HepG2 (cell line): ENCODE measurements around the gene LRRC3B. TPM values are rescaled to one million over a fixed set of nuclear protein-coding genes. Genes with fewer than 3 reads are reported as not detected.

Source experiments
- ATAC-seq: fragments of 200-7000 bp; cut with Tn5 transposase; 3 replicates; pipeline ENCODE4 v1.9.1; 2020; ENCODE audit warnings: mild to moderate bottlenecking, moderate library complexity
- BruUV-seq: library from RNA; stranded (reverse); fragments of 400-500 nt; replicated peaks from 2 replicates; lab custom pipeline; 2021; lab: Mats Ljungman, UMichigan
- CTCF ChIA-PET: fragments of 300-600 bp; formaldehyde crosslinking; extraction: SDS; loops from one replicate; lab custom pipeline; 2021; ENCODE audit warnings: low total read pairs, inconsistent platforms, low intra/inter-chr PET ratio; lab: Yijun Ruan, JAX
- POLR2A ChIA-PET: fragments of 350-600 bp; sonication (Branson Sonifier 250); formaldehyde crosslinking; loops from one replicate; lab custom pipeline; 2020; ENCODE audit warnings: antibody characterized with exemption, inconsistent platforms; lab: Yijun Ruan, JAX
- DNase-seq: peaks from one replicate; pipeline ENCODE4 v3.0.0-alpha.2; 2015; ENCODE audit warnings: low spot score
- FAIRE-seq: peaks from 3 replicates; lab custom pipeline; 2011; peaks lifted over from hg19 to GRCh38; lab: Jason Lieb, UNC
- H2AFZ ChIP-seq: one replicate; pipeline ENCODE4 v1.6.1; 2011; ENCODE audit warnings: low read length, inconsistent platforms
- H3K27ac ChIP-seq: fragments of 300-600 bp; 3 replicates; pipeline ENCODE4 v1.8.0; 2011; ENCODE audit warnings: mixed run types, mild to moderate bottlenecking, mixed read lengths, low read length, inconsistent platforms; ENCODE audit not compliant: insufficient read depth; ENCODE audit errors: extremely low read length
- H3K27me3 ChIP-seq, 2 experiments: fragments of 200-600 bp in 1 of 2; 2 replicates in 1 of 2; 3 replicates in 1 of 2; pipeline versions ENCODE4 v1.6.0 to v1.8.0; 2011; ENCODE audit warnings: low read length in 2 of 2, mild to moderate bottlenecking in 2 of 2, moderate library complexity in 2 of 2, inconsistent platforms in 1 of 2; ENCODE audit not compliant: insufficient read depth in 2 of 2, control insufficient read depth in 1 of 2
- H3K36me3 ChIP-seq, 2 experiments: fragments of 200-600 bp in 1 of 2; replicated peaks in 1 of 2; 2 replicates in 1 of 2; 3 replicates in 1 of 2; pipeline versions ENCODE4 v1.5.1 to v1.8.0; 2011; ENCODE audit warnings: low read length in 2 of 2, inconsistent platforms in 1 of 2; ENCODE audit not compliant: insufficient read depth in 2 of 2, control insufficient read depth in 1 of 2
- H3K4me1 ChIP-seq: 2 replicates; pipeline ENCODE4 v1.5.1; 2012; ENCODE audit warnings: low read length, inconsistent platforms; ENCODE audit not compliant: insufficient read depth
- H3K4me2 ChIP-seq: 2 replicates; pipeline ENCODE4 v1.6.0; 2011; ENCODE audit warnings: low read depth, low read length, inconsistent platforms
- H3K4me3 ChIP-seq, 3 experiments: fragments of 200-600 bp in 1 of 3; sonication (generic), shearing (Covaris generic) in 1 of 3; replicated peaks in 1 of 3; 2 replicates each; pipeline ENCODE4 v1.5.1; 2011 to 2016; ENCODE audit warnings: low read length in 3 of 3, inconsistent platforms in 2 of 3, low read depth in 2 of 3, mild to moderate bottlenecking in 2 of 3, control low read depth in 1 of 3, mixed read lengths in 1 of 3; ENCODE audit not compliant: insufficient read depth in 1 of 3
- H3K79me2 ChIP-seq: one replicate; pipeline ENCODE4 v1.6.1; 2011; ENCODE audit warnings: low read length, inconsistent platforms; ENCODE audit not compliant: insufficient read depth
- H3K9ac ChIP-seq: 2 replicates; pipeline ENCODE4 v1.6.0; 2011; ENCODE audit warnings: mild to moderate bottlenecking, low read depth, low read length, inconsistent platforms; ENCODE audit not compliant: insufficient read depth
- H3K9me3 ChIP-seq: 2 replicates; pipeline ENCODE4 v1.5.1; 2012; ENCODE audit warnings: mild to moderate bottlenecking, low read length
- H4K20me1 ChIP-seq: 2 replicates; pipeline ENCODE4 v1.6.0; 2011; ENCODE audit warnings: inconsistent platforms, mild to moderate bottlenecking, low read length, moderate library complexity; ENCODE audit not compliant: insufficient read depth
- CSRNP2 ChIP-seq: sonication (generic); formaldehyde crosslinking; conservative IDR thresholded peaks from 2 replicates; pipeline ENCODE4 v1.8.0; 2022; ENCODE audit warnings: low read depth, missing genetic modification reagents
- HMG20B ChIP-seq: conservative IDR thresholded peaks from 2 replicates; pipeline ENCODE4 v1.6.1; 2016; ENCODE audit warnings: missing genetic modification reagents, missing compliant biosample characterization
- KLF12 ChIP-seq: sonication (generic); formaldehyde crosslinking; IDR thresholded peaks from 2 replicates; pipeline ENCODE4 v1.4.0; 2020; ENCODE audit warnings: missing genetic modification reagents, borderline replicate concordance
- NR2F2 ChIP-seq: IDR thresholded peaks from 2 replicates; pipeline ENCODE4 v1.6.1; 2012; ENCODE audit warnings: low read depth, inconsistent platforms, borderline replicate concordance
- SNAPC4 ChIP-seq: sonication (generic); formaldehyde crosslinking; IDR thresholded peaks from 2 replicates; pipeline ENCODE4 v1.4.0; 2020; ENCODE audit warnings: mild to moderate bottlenecking, missing genetic modification reagents
- SRF ChIP-seq: IDR thresholded peaks from 2 replicates; pipeline ENCODE4 v1.6.1; 2011; ENCODE audit warnings: mild to moderate bottlenecking, low read depth, low read length, moderate library complexity
- ZBTB8A ChIP-seq: sonication (generic); formaldehyde crosslinking; IDR thresholded peaks from 2 replicates; pipeline ENCODE4 v1.4.0; 2020; ENCODE audit warnings: mild to moderate bottlenecking, low read depth, missing genetic modification reagents, borderline replicate concordance
- ZFY ChIP-seq: sonication (generic); formaldehyde crosslinking; IDR thresholded peaks from 2 replicates; pipeline ENCODE4 v1.4.0; 2020; ENCODE audit warnings: missing genetic modification reagents
- ZNF740 ChIP-seq: sonication (generic); formaldehyde crosslinking; IDR thresholded peaks from 2 replicates; pipeline ENCODE4 v1.4.0; 2020; ENCODE audit warnings: missing genetic modification reagents
- ZNF776 ChIP-seq: sonication (generic); formaldehyde crosslinking; IDR thresholded peaks from 2 replicates; pipeline ENCODE4 v1.4.0; 2020; ENCODE audit warnings: mild to moderate bottlenecking, missing genetic modification reagents
- ZNF792 ChIP-seq: IDR thresholded peaks from 2 replicates; pipeline ENCODE4 v1.6.1; 2016
- ZSCAN21 ChIP-seq: sonication (generic); formaldehyde crosslinking; IDR thresholded peaks from 2 replicates; pipeline ENCODE4 v1.8.0; 2022; ENCODE audit warnings: mild to moderate bottlenecking, missing genetic modification reagents, moderate library complexity, borderline replicate concordance
- ZZZ3 ChIP-seq: sonication (generic); formaldehyde crosslinking; IDR thresholded peaks from 2 replicates; pipeline ENCODE4 v1.4.0; 2020; ENCODE audit warnings: missing genetic modification reagents, mild to moderate bottlenecking, borderline replicate concordance
- WGBS: methylation state at CpG from one replicate; pipeline ENCODE4 v1.1.6; 2017; ENCODE audit warnings: low lambda C conversion rate; 5-methylcytosine and 5-hydroxymethylcytosine counted together
- in situ Hi-C: cut with HindIII; loops from 2 replicates; pipeline ENCODE4 v1.10.0; 2017; ENCODE audit warnings: low pct_unique_long_range_greater_than_20kb; ENCODE audit not compliant: extremely low pct_ligation_motif_present
- intact Hi-C: fragments of 100-400 bp; cut with micrococcal nuclease; formaldehyde crosslinking; loops from one replicate; pipeline ENCODE4 v1.10.0; 2022; ENCODE audit not compliant: unreplicated experiment
- polyA plus RNA-seq, 8 experiments: library from polyadenylated mRNA; depleted of rRNA in 3 of 8; stranded (reverse) in 7 of 8; unstranded in 1 of 8; fragments of >200 nt; fragmentation: Illumina TruSeq in 4 of 8; extraction: Trizol in 4 of 8; gene quantifications; 2 replicates each; pipeline versions ENCODE4 v1.2.1 to v1.2.3, GENCODE V29; 2011 to 2016; ENCODE audit warnings: low read depth in 4 of 8, missing spikeins in 1 of 8, mixed read lengths in 1 of 8; ENCODE audit not compliant: insufficient read depth in 1 of 8
- total RNA-seq, 5 experiments: library from RNA; depleted of rRNA; stranded (reverse); fragments of >200 nt; fragmentation: Illumina TruSeq; extraction: Trizol; gene quantifications; 2 replicates each; pipeline ENCODE4 v1.2.3, GENCODE V29; 2016; ENCODE audit warnings: low read depth in 1 of 5

Gene LRRC3B
- total and polyA plus RNA-seq, 2 of the 13 experiments (the other 11 are each of a cell fraction or from before 2014, with no cell fraction given): not detected

- no peak overlapping the region for H3K4me2 ChIP-seq
- FAIRE-seq: no peak
- no peak overlapping the region for H3K27ac ChIP-seq
- BruUV-seq: no TSS peak
- H3K79me2 ChIP-seq: no peaks in the 10 kb centered on the region
- H4K20me1 ChIP-seq: no peaks in the 10 kb centered on the region
- H3K27me3 ChIP-seq: no peaks in the 10 kb centered on the region
- ATAC-seq: no peak
- in situ Hi-C loops (no loop called here), intact Hi-C loops (no loop called here)
- ChIA-PET POLR2A (no interaction called here), CTCF (no interaction called here)
- no peak overlapping the region for H3K9ac ChIP-seq
- H3K4me3 ChIP-seq: no peak overlapping the region
- TF ChIP-seq NR2F2: no peak
- no peak for TF ChIP-seq ZFY (CRISPR knock-in tag)
- no peak for TF ChIP-seq ZNF792 (CRISPR knock-in tag)
- TF ChIP-seq, all 625 proteins: peak for 0
- H3K36me3 ChIP-seq: no peaks in the 10 kb centered on the region
- DNase-seq: no peak
- 2% methylated on average over 2 of the region's 2 CpGs for WGBS
- H3K4me1 ChIP-seq: no peaks in the 10 kb centered on the region
- no peaks in the 10 kb centered on the region for H3K9me3 ChIP-seq
- H2AFZ ChIP-seq: no peak overlapping the region
Measured at GRCh38 chr3:26648461-26648860, 25.9 kb downstream of the LRRC3B start.

GRCh38 chr3:26652164-26652563, 29.6 kb downstream of the LRRC3B start:
- FAIRE-seq: no peak
- WGBS: 4% methylated on average over 5 of the region's 5 CpGs
- TF ChIP-seq CSRNP2 (CRISPR knock-in tag) (no peak), ZNF740 (no peak), SRF (no peak), SNAPC4 (CRISPR knock-in tag) (no peak), HMG20B (CRISPR knock-in tag) (no peak), KLF12 (CRISPR knock-in tag) (no peak), ZBTB8A (no peak), ZNF776 (no peak), ZSCAN21 (no peak), ZZZ3 (CRISPR knock-in tag) (no peak)

More at GRCh38 chr3:26652164-26652563, 29.6 kb downstream of the LRRC3B start:
- Histone ChIP-seq H3K79me2 (no peaks in the 10 kb centered on the region), H4K20me1 (no peaks in the 10 kb centered on the region), H3K9ac (no peak overlapping the region), H3K27me3 (no peaks in the 10 kb centered on the region), H3K36me3 (no peaks in the 10 kb centered on the region), H3K4me2 (no peak overlapping the region), H3K27ac (no peak overlapping the region), H3K4me3 (no peak overlapping the region), H3K9me3 (no peaks in the 10 kb centered on the region), H2AFZ (no peak overlapping the region), H3K4me1 (no peaks in the 10 kb centered on the region)
- no peak for ATAC-seq
- POLR2A ChIA-PET: no interaction called here
- intact Hi-C loops (no loop called here), in situ Hi-C loops (no loop called here)
- CTCF ChIA-PET: no interaction called here
- BruUV-seq: no TSS peak
- no peak for DNase-seq
